Measurements from ENCODE around the gene WDR7.

The WDR7 gene

DNA sequence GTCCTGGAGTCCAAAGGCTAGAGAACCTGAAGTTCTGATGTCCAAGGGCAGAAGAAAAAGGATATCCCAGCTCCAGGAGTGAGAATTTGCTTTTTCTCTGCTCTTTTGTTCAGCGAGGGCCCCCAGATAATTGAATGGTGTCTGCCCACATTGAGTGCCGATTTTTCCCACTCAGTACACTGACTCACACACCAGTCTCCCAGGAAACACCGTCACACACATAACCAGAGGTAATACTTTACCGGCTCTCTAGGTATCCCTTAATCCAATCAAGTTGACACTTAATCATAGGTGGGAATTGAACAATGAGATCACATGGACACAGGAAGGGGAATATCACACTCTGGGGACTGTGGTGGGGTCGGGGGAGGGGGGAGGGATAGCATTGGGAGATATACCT, 161.5 kb downstream of the WDR7 start:
- TF ChIP-seq NFIC (IDR thresholded peaks at IDR 0.05) (no peak), TCF12 (IDR thresholded peaks at IDR 0.05; ENCODE audit: low read depth) (no peak), RAD21 (IDR thresholded peaks at IDR 0.05; ENCODE audit: low read depth) (no peak), TAF1 (IDR thresholded peaks at IDR 0.05; ENCODE audit: low read depth) (no peak), FOXM1 (IDR thresholded peaks at IDR 0.05; ENCODE audit: borderline replicate concordance, low read depth) (no peak), YY1 (IDR thresholded peaks at IDR 0.05; ENCODE audit: low read depth) (no peak)
- TF ChIP-seq, protein P1, sequence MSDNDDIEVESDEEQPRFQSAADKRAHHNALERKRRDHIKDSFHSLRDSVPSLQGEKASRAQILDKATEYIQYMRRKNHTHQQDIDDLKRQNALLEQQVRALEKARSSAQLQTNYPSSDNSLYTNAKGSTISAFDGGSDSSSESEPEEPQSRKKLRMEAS (IDR thresholded peaks at IDR 0.05), result no peak

DNA sequence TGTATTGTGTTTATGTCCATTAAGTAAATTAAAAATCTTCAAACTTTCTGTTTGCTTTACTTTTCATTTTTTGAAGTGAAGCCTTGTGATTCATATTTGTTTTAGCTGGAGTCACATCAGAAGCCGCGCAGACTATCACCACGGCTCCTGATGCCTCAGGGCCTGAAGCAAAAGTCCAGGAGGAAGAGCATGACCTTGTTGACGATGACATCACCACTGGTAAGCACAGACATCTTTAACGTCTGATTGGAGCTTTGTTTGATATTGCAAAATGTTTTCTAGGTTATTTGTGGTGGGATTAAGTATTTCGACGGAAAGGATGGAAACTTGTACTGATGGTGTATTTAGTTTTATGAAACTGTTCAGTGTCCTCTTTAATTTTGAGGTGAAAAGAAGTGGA, 164.8 kb downstream of the WDR7 start:
- TF ChIP-seq CREB1 (IDR thresholded peaks at IDR 0.05; ENCODE audit: low read depth) (no peak), FOXM1 (IDR thresholded peaks at IDR 0.05; ENCODE audit: borderline replicate concordance, low read depth) (no peak), TAF1 (IDR thresholded peaks at IDR 0.05; ENCODE audit: low read depth) (no peak)

DNA sequence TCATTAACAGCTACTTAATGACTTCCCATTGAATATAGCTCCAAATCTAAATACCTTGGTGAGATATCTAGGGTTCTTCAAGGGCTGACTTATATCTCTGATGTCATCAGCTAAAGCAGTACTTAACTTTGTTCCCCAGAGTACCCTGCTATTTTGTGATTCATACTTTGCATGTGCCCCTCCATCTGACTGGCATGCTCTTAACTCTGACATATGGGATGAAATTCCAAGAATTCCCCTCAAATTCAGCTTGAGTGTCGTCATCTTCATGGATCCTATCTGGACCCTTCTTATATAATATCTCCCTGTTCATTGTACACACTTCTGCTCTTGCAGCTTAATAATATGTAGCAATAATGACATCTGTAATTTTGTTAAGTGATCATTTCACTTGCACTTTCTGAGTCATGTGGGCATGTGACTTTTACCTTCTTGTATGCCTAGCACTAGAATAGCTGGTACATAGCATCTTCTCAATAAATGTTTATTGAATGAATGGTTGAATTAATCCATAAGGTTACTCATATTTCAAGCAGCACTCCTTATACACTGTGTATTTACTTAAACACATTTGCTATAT, 172.9 kb downstream of the WDR7 start:
- TF ChIP-seq TCF12 (IDR thresholded peaks at IDR 0.05; ENCODE audit: low read depth), result no peak
- TF ChIP-seq, protein P2, sequence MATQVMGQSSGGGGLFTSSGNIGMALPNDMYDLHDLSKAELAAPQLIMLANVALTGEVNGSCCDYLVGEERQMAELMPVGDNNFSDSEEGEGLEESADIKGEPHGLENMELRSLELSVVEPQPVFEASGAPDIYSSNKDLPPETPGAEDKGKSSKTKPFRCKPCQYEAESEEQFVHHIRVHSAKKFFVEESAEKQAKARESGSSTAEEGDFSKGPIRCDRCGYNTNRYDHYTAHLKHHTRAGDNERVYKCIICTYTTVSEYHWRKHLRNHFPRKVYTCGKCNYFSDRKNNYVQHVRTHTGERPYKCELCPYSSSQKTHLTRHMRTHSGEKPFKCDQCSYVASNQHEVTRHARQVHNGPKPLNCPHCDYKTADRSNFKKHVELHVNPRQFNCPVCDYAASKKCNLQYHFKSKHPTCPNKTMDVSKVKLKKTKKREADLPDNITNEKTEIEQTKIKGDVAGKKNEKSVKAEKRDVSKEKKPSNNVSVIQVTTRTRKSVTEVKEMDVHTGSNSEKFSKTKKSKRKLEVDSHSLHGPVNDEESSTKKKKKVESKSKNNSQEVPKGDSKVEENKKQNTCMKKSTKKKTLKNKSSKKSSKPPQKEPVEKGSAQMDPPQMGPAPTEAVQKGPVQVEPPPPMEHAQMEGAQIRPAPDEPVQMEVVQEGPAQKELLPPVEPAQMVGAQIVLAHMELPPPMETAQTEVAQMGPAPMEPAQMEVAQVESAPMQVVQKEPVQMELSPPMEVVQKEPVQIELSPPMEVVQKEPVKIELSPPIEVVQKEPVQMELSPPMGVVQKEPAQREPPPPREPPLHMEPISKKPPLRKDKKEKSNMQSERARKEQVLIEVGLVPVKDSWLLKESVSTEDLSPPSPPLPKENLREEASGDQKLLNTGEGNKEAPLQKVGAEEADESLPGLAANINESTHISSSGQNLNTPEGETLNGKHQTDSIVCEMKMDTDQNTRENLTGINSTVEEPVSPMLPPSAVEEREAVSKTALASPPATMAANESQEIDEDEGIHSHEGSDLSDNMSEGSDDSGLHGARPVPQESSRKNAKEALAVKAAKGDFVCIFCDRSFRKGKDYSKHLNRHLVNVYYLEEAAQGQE (IDR thresholded peaks at IDR 0.05; ENCODE audit: low read depth), result no peak
- no peak for TF ChIP-seq FOXM1 (IDR thresholded peaks at IDR 0.05; ENCODE audit: borderline replicate concordance, low read depth)
- TF ChIP-seq, protein P3, sequence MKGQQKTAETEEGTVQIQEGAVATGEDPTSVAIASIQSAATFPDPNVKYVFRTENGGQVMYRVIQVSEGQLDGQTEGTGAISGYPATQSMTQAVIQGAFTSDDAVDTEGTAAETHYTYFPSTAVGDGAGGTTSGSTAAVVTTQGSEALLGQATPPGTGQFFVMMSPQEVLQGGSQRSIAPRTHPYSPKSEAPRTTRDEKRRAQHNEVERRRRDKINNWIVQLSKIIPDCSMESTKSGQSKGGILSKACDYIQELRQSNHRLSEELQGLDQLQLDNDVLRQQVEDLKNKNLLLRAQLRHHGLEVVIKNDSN (IDR thresholded peaks at IDR 0.05), result no peak
- no peak for TF ChIP-seq CEBPB (IDR thresholded peaks at IDR 0.05)
- TF ChIP-seq ZBTB7A (IDR thresholded peaks at IDR 0.05; ENCODE audit: low read depth), result no peak
- TF ChIP-seq CREB1 (IDR thresholded peaks at IDR 0.05; ENCODE audit: low read depth), result no peak
- no peak for TF ChIP-seq EGR1 (IDR thresholded peaks at IDR 0.05)
- no peak for TF ChIP-seq RAD21 (IDR thresholded peaks at IDR 0.05; ENCODE audit: low read depth)
- TF ChIP-seq TEAD4 (IDR thresholded peaks at IDR 0.05), result no peak
- TF ChIP-seq NFIC (IDR thresholded peaks at IDR 0.05), result no peak
- TF ChIP-seq, protein P1 (IDR thresholded peaks at IDR 0.05), result no peak
- no peak for TF ChIP-seq YY1 (IDR thresholded peaks at IDR 0.05; ENCODE audit: low read depth)
- no peak for TF ChIP-seq EP300 (IDR thresholded peaks at IDR 0.05; ENCODE audit: borderline replicate concordance)
- TF ChIP-seq TAF1 (IDR thresholded peaks at IDR 0.05; ENCODE audit: low read depth), result no peak

DNA sequence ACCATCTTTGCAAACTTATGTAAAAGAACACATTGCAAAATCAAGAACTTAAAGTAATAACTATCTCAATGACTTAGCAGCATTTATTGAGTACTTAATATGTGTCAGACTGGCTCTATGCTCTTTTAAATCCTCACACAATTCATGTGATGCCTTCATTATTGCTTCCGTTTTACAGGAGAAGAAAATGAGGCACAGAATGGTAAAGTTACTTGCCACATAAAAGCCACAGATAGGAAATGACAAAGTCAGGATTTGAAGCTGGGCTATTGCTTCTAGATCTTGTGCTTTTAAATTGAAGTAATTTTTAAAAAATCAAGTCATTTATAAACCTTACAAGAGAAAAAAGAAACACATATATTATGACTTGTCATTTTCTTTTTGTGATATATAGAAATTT, 174.2 kb downstream of the WDR7 start:
- no peak for TF ChIP-seq YY1 (IDR thresholded peaks at IDR 0.05; ENCODE audit: low read depth)
- no peak for TF ChIP-seq CREB1 (IDR thresholded peaks at IDR 0.05; ENCODE audit: low read depth)
- no peak for TF ChIP-seq CEBPB (IDR thresholded peaks at IDR 0.05)
- no peak for TF ChIP-seq FOXM1 (IDR thresholded peaks at IDR 0.05; ENCODE audit: borderline replicate concordance, low read depth)
- TF ChIP-seq, protein P1 (IDR thresholded peaks at IDR 0.05), result no peak
- TF ChIP-seq TCF12 (IDR thresholded peaks at IDR 0.05; ENCODE audit: low read depth), result no peak
- no peak for TF ChIP-seq TAF1 (IDR thresholded peaks at IDR 0.05; ENCODE audit: low read depth)
- TF ChIP-seq ZBTB7A (IDR thresholded peaks at IDR 0.05; ENCODE audit: low read depth), result no peak
- TF ChIP-seq EP300 (IDR thresholded peaks at IDR 0.05; ENCODE audit: borderline replicate concordance), result no peak
- no peak for TF ChIP-seq NFIC (IDR thresholded peaks at IDR 0.05)
- no peak for TF ChIP-seq RAD21 (IDR thresholded peaks at IDR 0.05; ENCODE audit: low read depth)
- TF ChIP-seq, protein P3 (IDR thresholded peaks at IDR 0.05), result no peak
- TF ChIP-seq EGR1 (IDR thresholded peaks at IDR 0.05), result no peak
- no peak for TF ChIP-seq TEAD4 (IDR thresholded peaks at IDR 0.05)
- TF ChIP-seq, protein P2 (IDR thresholded peaks at IDR 0.05; ENCODE audit: low read depth), result no peak

DNA sequence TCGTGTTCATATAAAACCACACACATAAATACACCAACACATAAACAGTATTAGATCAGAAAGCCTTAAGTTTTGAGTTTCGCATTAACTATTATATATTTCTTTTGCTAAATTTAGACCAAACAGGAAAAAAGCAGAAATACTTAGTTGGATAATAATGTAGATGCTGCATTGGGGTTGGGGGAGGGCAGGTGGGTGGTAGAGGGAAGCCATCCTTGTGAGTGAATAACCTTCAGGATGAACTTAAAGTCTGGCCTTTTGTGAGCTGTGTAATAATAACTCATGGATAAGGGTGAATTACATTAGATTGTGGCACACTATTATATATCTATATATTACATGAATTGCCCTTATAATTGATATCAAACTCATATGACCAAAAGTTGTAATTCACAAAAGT, 174.7 kb downstream of the WDR7 start:
- TF ChIP-seq, protein P1 (IDR thresholded peaks at IDR 0.05), result no peak

DNA sequence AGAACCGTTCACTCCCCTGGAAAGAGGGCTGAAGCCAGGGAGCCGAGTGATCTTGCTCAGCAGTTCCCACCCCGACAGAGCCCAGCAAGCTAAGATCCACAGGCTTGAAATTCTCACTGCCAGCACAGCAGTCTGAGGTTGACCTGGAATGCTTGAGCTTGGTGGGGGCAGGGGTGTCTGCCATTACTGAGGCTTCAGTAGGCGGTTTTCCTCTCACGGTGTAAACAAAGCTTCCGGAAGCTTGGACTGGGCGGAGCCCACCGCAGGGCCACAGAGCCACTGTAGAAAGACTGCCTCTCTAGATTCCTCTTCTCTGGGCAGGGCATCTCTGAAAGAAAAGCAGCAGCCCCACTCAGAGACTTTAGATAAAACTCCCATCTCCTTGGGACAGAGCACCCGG, 180.8 kb downstream of the WDR7 start:
- TF ChIP-seq EP300 (IDR thresholded peaks at IDR 0.05; ENCODE audit: borderline replicate concordance) (no peak), TEAD4 (IDR thresholded peaks at IDR 0.05) (no peak), CREB1 (IDR thresholded peaks at IDR 0.05; ENCODE audit: low read depth) (no peak)
- TF ChIP-seq, protein P3 (IDR thresholded peaks at IDR 0.05), result no peak
